ENCODE measurements around the gene SH3GL3.

Gene SH3GL3

DNA sequence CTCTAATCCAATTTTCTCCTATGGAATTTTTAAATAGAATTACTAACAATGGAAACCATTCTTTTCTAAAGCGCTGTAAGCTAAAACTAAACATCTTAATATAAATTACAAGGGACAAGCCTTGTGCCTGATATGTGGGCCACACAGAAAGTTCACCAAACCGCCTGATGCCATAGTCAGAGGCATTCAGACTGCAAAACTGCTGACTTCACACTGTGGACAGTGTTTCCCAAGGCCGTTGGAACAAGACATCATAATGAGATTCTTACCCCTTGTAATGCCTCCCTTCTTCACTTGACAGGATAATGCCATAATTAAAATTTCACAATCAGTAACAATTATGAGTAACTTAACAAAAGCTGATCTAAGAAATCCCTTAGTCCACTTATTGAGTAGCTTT is 14.9 kb downstream of the SH3GL3 start:
- DNase-seq (ENCODE audit: low spot score) = no peak

GRCh38 chr15:83462953-83463433 is 15.9 kb downstream of the SH3GL3 start:
- no peak for DNase-seq (ENCODE audit: low spot score)

DNA sequence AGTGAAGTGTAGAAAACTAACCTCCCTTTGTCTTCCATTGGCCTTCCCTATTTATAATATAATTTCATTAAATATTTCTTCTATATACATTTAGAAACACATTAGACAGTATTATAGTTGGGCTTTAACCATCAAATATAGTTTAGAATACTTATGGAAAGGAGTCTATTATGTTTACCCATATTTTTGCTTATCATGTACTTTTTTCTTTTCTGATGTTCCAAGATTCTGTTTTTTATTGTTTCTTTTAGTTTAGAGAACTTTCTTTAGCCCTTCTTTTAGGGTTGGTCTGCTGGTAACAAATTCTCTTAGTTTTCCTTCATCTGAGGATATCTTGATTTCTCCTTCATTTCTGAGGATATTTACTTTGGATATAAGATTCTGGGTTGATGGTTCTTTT is 23.7 kb downstream of the SH3GL3 start:
- DNase-seq (ENCODE audit: low spot score) = no peak

GRCh38 chr15:83471307-83471866 is 24.2 kb downstream of the SH3GL3 start:
- DNase-seq (ENCODE audit: low spot score) = no peak

GRCh38 chr15:83472151-83472550 is 25.0 kb downstream of the SH3GL3 start:
- DNase-seq (ENCODE audit: low spot score) = no peak

DNA sequence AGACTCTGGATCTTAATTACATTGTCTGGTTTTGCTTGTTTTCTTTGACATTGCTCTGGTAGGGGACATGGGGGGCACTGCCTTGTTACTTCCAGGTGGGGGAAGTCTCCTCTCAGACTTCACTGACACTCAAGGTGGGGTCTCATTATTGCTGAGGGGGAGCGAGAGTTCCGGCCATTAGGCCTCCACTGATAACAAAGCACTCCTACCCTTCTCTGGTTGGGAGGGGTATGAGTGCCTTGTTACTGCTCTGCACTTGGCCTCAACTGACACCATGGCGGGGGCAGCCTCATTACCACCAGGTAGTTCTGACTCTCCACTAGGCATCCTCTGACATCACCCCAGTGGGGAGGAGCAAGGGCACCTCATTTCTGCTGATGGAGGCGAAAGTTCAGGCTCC is 25.7 kb downstream of the SH3GL3 start:
- DNase-seq (ENCODE audit: low spot score) = no peak

GRCh38 chr15:83474578-83474977 is 27.4 kb downstream of the SH3GL3 start:
- DNase-seq (ENCODE audit: low spot score) = no peak

GRCh38 chr15:83475551-83475950 is 28.4 kb downstream of the SH3GL3 start:
- peak; percentile 14 for DNase-seq (ENCODE audit: low spot score)

DNA sequence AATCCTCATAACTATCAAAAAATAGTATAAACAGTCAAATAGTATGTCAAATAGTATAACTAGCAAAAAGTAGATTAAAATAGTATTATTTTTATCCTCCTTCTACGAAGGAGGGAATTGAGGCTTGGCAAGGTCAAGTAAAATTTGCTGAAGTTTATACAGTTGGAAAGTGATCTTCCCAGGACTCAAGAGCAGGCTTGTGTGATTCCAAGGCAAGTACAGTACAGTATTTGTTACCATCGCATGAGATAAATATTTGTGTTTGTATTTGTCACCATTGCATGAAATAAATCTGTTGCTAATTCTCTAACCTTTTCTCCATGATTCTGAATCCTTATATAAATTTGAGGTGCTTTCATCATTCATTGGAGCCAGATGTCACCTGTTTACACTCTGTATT is 28.9 kb downstream of the SH3GL3 start:
- DNase-seq (ENCODE audit: low spot score) = no peak

DNA sequence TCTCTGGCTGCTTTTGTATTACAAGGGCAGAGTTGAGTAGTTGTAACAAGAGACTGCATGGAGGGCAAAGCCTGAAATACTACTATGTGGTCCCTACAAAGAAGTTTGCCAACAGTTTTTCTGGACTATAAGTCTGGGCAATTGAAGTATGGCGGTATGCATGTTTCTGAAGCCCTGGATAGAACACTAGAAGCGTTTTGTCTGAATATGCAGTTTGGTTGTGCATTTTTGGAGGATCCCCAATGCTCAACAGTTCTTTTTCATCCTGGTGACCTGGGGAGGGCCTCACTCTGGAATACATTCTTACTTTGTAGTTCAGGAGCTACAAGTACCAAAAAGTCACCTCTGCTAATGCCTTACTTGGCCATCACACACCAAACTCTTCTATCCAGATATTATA is 29.6 kb downstream of the SH3GL3 start:
- no peak for DNase-seq (ENCODE audit: low spot score)

GRCh38 chr15:83477172-83477807 is 30.1 kb downstream of the SH3GL3 start:
- DNase-seq (ENCODE audit: low spot score) = no peak

GRCh38 chr15:83477808-83478537 is 30.8 kb downstream of the SH3GL3 start:
- DNase-seq (ENCODE audit: low spot score) = no peak

DNA sequence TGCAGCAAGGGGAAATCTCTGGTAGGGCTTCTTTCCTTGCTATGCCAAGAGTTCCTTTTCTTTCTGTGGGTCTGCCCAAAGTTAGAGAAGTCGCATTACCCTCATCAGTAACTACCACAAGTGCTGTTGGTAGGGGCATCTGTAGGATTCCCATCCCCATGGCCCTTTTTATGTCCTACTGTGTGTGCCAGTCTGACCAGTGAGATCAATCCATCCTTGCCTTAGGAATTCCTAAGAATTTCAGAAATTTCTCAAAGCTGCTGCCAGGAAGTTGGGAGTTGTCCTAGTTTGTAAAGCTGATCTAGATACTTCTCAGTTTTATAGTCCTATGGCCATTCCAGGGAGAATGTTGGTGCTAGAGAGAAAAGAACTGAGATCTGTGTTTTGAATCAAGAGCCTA is 36.5 kb downstream of the SH3GL3 start:
- DNase-seq (ENCODE audit: low spot score) = no peak

GRCh38 chr15:83484636-83485035 is 37.5 kb downstream of the SH3GL3 start:
- no peak for DNase-seq (ENCODE audit: low spot score)

GRCh38 chr15:83486363-83486762 is 39.2 kb downstream of the SH3GL3 start:
- no peak for DNase-seq (ENCODE audit: low spot score)

GRCh38 chr15:83487519-83487918 is 40.4 kb downstream of the SH3GL3 start:
- DNase-seq (ENCODE audit: low spot score) = no peak

DNA sequence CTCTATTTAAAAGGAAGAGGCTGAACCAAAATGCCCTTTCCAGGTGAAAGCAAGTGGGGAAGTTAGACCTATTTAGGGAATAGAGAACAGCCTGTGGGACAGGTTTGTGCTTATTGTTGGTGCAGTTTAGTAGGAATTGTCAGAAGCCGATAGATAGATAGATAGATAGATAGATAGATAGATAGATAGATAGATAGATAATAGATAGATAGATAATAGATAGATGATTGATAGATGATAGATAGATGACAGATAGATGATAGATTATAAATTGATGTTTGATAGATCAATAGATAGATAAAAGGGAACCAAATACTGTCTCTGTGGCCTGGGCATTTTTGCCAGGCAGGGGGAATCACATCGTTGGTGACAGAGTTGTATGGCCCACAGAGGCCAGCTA is 42.5 kb downstream of the SH3GL3 start:
- no peak for DNase-seq (ENCODE audit: low spot score)

DNA sequence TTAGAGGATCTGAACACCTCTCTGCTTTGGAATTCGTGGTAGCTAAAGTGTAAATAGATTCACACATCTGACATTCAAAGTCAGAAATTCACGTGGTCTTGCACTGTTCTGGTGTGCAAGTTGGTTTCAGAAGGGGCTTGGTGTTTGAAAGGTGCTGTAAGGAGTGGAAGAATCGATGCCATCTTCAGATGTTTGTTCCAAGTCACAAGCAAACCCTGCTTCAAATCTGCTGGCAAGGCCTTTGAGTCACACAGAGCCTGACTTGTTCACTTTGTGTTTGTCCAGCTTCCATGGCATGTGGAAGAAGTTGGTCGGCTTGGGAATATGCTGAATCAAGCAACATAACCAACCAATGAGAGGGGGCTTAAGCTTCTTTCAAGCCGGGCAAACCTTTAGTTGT is 44.3 kb downstream of the SH3GL3 start:
- no peak for DNase-seq (ENCODE audit: low spot score)

DNA sequence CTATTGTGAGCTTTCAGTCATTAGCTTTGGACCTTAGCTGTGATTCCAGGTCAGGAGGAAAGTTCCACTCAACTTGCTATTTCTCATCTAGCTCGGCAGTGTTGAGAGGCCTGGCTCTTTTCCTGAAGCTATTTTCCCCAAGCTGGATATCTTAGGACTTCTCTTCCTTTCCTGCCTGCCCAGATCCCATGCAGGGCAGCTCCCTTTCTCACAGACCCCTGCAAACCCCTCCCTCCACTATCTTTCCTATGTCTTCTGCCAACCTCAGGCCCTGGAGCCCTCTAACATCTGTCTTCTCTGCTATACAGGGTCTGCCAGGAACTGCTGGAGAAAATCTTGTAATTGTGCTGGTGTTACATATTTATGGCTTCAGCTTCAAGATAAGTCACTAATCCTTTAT is 49.6 kb downstream of the SH3GL3 start:
- DNase-seq (ENCODE audit: low spot score) = no peak

GRCh38 chr15:83498374-83498773 is 51.2 kb downstream of the SH3GL3 start:
- DNase-seq (ENCODE audit: low spot score) = no peak

DNA sequence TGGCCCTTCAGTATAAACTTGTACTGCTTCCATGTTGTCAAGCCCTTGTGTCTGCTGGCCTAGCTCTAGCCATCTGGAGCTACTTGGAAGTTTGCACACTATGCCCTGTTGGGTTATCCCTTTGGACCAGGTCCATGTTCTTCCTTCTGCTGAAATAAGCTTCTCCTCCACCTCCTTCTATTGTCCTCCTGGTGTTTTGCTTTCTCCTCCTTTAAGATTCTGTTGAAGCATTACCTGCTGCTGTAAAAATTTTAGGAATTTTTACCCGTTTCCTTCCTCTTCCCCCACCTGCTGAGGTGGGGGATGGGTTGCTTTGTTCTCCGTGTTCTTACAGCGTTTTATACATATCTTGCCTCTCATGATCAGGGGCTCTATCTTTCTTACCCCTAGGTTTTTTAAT is 51.7 kb downstream of the SH3GL3 start:
- DNase-seq (ENCODE audit: low spot score) = no peak

DNA sequence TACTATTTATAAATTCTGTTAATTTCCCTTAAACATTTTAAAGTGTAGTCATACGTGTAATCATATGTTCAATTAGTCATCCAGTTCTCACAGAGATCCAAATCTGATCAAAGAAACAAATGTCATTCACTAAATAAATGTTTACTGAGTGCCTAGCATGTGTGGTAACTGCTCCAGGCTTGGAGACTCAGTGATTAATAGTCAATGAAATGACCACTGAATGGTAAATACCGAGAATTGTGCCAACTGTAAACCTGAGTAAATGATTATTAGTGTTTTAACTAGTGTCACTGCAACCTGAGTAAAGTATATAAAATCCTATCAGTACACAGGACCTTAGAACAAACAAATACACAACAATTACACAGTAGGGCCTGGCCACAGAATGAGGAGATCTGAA is 52.3 kb downstream of the SH3GL3 start:
- DNase-seq (ENCODE audit: low spot score) = no peak

GRCh38 chr15:83503595-83504364 is 56.6 kb downstream of the SH3GL3 start:
- DNase-seq (ENCODE audit: low spot score) = no peak

Data from GM03348 (cell line).